NCI-H510A (cell line): Measurements from ENCODE around the gene TRPC3.
"Not testable (repeated sequence)": the region's sequence is repeated elsewhere in the genome, so short reads cannot be mapped to it uniquely, and the experiment has no call there.

Experiments
- DNase-seq: peaks from one replicate; lab custom pipeline; 2025; lab: John Stamatoyannopoulos, UW

Gene TRPC3

DNA sequence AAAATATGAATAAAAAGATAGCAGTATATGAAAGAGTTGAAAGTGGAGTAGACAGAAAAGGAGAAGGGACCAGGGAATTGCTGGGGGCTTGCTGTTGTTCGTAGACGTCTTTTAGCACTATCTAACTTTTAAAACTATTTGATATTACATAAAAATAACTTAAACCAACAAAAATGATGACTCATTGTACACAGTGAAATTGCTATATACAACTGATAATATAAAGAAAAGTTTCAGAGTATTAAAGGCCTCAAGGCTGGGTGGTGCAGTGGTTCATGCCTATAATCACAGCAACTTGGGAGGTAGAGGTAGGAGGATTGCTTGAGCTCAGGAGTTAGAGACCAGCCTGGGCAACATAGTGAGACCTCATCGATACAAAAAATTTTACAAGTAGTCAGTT lies 5.2 kb downstream of the TRPC3 start:
- DNase-seq: no peak

GRCh38 chr4:121943941-121944340 lies 7.9 kb downstream of the TRPC3 start:
- DNase-seq: no peak

GRCh38 chr4:121939690-121940089 lies 12.2 kb downstream of the TRPC3 start:
- no peak for DNase-seq

GRCh38 chr4:121938282-121939092 lies 13.4 kb downstream of the TRPC3 start:
- DNase-seq: no peak

GRCh38 chr4:121936101-121936500 lies 15.8 kb downstream of the TRPC3 start:
- DNase-seq: no peak

DNA sequence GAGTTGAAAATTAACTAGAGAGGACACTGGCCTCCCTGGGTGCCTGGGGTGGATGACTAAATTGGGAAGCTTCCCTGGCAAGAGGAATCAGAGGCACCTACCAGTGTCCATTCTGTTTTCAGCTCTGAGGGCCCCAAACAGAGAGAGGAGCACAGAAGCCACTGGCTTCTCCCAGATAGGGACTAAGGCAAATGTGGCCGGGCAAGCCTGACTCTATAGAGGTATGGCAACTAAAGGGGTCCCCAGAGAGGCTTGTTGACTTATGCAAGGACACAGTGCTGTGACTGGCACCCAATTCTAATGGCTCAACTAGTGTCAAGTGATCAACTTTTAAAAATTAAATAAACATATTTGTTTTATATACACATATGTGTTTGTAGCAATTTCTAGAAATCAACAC lies 17.2 kb downstream of the TRPC3 start:
- no peak for DNase-seq

- DNase-seq: no peak
These were observed 19.5 kb downstream of the TRPC3 start for GRCh38 chr4:121932212-121932974.

- DNase-seq: no peak
These were observed 21.6 kb downstream of the TRPC3 start for GRCh38 chr4:121930304-121930703.

DNA sequence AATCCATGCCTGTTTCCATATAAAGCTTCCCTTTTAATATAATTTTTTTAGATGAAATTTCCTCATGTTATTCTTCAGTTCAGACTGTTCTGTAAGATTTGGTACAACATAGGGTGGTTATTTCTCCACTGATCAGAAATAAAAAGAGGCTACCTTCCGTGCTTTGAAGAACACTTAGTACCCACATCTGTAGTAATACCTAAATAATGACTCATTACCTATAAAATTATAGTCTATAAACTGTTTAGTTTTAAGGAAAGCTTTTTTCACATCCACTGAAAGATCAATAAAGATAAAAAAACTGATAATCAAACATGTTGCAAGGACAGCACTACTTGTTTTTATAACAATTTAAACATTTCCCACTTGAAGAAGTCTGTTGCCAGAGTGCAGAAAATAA lies 23.9 kb downstream of the TRPC3 start:
- no peak for DNase-seq

- DNase-seq: not testable (repeated sequence)
These were observed 25.4 kb downstream of the TRPC3 start for GRCh38 chr4:121926490-121926889.

- no peak for DNase-seq
These were observed 28.6 kb downstream of the TRPC3 start for GRCh38 chr4:121923306-121923705.

DNA sequence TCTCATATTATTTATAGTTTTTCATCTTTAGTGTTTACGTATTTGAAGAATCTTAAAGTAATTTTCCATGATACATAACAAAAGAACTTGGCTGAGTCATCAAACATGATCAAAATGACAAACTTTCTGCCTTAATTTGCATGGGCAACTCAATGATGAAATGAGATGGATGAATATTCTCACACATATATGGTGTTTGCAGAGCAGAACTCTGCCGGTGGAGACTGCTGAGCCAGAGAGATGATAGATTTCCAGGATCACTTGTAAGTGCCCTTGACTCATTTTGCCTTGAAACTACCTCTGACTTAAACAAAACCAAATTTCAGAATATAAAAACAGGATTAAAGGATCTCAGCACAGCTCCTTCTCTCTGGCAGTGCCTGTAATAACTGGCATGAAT lies 38.2 kb downstream of the TRPC3 start:
- DNase-seq: no peak

- no peak for DNase-seq
These were observed 43.5 kb downstream of the TRPC3 start for GRCh38 chr4:121908346-121908745.

GRCh38 chr4:121900132-121900983 lies 51.5 kb downstream of the TRPC3 start:
- peak; percentile 3 for DNase-seq

- no peak for DNase-seq
These were observed 53.7 kb downstream of the TRPC3 start for GRCh38 chr4:121898150-121898549.

DNA sequence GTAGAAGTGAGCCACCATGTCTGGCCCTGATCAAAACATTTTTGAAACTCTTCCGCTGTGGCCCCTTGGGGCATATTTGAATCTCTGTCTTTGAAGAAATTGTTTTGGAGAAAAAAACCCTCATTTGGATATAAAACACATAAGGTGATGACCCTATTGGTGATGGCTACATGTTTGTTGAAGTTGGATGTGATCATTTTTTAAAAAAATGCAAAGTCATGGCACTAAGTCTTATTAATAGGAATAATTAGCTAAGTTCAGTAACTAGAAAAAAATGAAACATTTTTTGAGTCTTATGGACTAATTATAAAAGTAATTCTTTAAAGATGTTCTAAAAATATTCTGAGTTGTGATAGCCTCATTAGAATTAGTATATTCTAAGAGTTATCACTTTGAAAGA lies 63.7 kb downstream of the TRPC3 start:
- DNase-seq: no peak

DNA sequence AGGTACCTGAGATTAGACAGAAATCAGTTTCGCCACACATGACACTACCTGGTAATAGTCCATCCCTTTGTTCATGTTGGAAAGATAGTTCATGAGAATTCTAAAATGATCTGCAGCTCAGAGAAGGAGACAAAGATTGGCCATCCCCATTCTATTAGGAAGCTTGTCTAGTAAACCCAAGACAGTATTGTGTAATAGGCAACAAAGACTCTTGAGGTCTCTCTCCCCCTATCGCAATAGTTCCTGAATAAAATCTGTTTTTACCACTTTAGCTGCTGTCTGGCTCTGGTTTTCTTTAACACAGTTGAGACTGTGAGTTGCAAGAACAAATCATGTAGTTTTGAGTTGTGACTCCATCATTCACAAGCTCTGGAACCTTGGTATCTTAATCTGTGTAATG lies 66.7 kb downstream of the TRPC3 start:
- DNase-seq: no peak

GRCh38 chr4:121881158-121881557 lies 70.7 kb downstream of the TRPC3 start:
- no peak for DNase-seq

- no peak for DNase-seq
These were observed 72.7 kb downstream of the TRPC3 start for GRCh38 chr4:121879135-121879534.

- no peak for DNase-seq
These were observed 74.7 kb downstream of the TRPC3 start for GRCh38 chr4:121877041-121877773.

GRCh38 chr4:121876070-121876469 lies 75.8 kb downstream of the TRPC3 start:
- DNase-seq: no peak

DNA sequence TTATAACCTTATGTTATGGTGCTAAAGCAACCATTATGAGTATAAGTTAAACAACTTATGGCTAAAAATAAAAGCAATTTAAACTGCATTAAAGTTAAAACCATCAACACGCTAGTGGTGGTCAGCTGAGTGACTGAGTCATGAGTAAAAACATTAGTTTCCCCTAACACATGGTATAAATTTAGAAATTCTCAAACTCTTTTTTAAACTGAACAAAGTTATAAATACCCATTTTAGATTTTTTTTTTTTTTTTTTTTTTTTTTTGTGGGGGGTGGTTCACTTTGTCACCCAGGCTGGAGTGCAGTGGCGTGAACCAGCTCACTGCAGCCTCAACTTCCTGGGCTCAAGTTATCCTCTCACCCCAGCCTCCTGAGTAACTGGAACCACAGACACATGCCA lies 76.2 kb downstream of the TRPC3 start:
- DNase-seq: no peak
